Measurements from ENCODE around the gene PAX8.

The PAX8 gene

DNA sequence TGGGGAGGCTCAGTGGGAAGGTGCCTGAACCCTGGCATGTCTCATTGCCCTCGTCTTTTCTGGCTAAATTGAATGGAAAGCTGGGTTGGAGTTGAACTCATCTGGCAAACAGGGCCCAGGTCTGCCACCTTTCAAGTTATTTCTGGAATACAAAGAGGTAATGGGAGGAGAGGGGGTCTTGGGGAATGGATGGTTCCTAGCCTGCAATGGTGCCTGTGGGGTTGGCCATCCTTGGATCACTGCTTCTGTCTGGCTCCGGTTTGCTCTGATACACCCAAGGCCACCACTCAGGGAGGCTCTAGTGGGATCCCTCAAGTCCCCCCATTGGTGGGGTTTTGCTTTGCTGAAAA, 59.7 kb downstream of the PAX8 start:
- no peak for DNase-seq

DNA sequence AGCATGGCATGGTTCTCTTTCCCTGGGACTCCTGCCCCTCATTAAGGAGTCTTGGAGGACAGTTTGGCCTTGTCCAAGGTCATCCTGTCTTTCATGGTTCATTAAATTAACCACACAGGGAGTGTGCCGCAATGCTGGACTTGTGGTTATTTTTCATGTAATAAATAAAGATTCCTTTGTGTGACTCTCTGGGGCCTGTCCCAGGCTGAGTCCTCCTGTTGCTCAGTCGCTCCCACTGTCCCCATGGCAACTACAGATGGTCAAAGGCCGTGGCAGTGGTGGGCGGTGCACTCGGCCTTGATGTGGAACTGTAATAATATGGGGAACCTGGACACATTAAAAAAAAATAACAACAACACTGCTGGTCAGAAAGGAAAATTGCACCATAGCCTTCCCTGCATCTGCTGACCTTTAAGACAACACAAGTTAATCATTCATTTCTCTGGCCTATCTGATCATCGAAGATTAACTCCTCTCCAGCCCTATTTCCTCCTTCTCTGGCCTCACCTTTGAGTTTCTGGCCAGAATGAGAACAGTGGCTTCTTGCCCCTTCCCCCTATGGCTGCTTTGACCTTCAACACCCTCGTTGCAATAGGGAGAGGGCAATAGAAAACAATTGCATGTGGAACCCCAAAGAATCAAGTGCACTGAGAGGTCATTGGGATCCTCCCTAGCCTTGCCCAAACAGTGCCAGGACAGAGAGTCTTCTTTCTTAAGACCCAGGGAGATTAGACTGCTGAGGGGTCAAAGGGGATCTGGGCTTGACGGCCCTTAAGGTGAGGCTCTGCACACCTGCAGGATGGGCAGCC, 60.2 kb downstream of the PAX8 start:
- no peak for DNase-seq

DNA sequence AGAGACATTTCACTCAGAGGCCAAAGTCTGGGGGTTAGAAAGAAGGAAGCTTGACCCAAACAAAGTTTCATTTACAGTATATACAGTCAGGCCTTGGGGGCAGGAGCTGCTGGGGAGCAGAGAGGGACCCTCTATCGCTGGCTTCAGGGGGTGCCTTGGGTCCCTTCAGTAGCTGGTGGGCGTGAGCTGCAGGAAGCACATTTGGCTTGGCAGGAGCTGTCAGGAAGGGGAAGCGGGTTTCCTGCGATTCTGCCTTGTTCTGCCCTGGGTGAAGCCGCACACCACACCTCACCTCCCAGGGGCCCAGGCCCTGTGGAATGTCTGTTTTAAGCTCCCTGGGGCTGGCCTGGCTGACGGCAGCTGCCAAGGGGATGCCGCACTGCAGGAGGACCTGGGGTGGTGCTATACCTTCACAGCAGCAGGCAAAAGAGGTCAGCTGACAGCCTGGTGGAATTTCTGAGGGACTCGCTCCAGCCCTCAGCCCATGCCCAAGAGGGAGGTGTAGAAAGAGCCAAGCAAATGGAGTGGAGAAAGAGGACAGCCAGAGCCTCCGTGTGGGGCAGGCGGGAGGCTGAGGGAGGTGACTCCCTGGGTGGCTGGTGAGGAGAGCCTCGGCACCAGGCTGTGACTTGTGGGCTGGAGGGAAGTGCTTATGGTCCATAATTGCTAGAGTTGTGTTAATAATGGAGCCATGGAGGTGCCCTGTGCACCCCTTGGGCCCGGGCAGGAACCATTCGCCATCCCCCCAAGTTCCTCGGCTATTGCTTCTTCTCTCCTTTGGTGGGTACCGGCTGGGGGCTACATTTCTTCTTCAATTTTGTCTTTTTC, 61.1 kb downstream of the PAX8 start:
- DNase-seq: no peak

DNA sequence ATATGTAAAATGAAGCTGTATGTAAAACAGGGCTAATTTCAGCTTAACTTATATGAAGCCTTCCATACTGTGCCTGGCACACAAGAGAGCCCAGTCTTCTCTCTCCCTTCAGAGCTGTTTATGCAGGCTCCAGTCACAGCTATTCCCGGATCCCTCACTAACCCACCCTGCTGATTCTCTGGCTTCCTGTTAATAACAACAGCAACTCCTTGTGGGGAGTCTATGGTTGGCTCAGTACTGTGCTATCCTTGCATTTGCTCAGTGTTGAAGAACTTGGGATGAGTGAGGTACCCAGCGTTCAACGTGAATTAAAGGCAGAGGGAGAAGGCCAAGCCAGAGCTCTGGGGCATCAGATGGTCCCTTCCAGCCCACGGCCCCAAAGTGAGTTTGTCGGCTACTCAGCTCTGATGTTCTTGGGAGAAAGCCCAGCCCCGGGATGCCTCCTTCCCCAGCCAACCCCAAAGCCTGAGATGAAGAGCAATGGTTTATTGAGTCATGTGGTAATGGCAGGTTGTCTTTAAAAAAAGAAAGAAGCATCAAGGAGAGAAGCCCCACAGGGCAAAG, 61.7 kb downstream of the PAX8 start:
- no peak for DNase-seq

DNA sequence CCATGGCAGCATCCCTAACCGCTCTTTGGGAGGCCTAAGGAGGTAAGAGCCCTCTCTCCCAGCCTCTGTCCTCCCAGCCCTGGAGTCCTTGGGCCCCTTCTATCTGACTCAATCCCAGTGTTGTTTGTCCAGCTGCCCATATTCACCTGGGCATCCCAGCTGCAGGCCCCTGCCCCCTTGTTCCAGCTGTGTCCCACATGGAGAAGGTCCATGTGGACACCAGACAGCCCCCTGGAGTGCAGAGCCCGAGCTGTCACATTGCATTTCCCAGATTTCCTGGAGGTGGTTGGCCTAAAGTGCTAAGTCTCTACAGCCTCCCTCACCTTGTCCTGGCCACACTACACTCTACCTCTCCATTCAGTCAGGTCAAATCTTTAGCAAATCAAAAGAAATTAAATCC, 62.4 kb downstream of the PAX8 start:
- DNase-seq: no peak

DNA sequence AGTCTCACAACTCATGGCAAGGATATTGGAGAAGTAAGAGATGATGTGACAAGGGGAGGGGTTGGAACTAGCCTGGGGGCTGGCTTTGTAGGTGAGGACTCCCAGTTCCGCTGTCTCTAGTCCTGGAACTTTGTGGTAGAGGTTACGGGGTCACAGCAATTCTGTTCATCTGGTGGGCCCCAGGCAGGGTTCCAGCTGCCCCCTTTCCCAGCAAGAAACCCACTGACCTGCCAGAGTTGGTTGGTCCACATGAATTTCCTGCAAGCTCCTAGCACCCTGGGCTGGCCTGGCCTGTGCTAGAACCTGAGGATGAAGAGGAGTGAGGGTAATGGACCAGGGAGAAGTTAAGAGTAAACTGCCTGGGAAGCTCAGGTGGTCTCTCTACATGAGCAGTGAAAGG, 63.7 kb downstream of the PAX8 start:
- DNase-seq: no peak

DNA sequence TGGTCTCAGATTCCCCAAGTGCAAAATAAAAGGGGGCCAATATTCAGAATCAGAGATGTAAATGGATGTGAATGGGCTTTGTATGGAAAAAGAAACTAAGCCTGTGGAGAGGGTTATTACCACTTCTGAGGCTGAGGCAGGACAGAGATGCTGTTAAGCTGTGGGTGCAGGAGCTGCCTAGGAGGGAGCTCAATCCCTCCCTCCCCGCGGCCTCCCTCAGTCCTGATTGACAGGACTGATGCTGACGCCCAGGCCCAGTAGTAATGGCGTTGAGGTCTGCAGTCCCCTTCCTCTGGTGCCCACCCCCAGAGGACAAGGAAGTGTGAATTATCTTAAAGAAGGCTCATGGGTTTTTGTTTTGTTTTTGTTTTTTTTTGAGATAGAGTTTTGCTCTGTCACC, 64.6 kb downstream of the PAX8 start:
- DNase-seq: no peak

DNA sequence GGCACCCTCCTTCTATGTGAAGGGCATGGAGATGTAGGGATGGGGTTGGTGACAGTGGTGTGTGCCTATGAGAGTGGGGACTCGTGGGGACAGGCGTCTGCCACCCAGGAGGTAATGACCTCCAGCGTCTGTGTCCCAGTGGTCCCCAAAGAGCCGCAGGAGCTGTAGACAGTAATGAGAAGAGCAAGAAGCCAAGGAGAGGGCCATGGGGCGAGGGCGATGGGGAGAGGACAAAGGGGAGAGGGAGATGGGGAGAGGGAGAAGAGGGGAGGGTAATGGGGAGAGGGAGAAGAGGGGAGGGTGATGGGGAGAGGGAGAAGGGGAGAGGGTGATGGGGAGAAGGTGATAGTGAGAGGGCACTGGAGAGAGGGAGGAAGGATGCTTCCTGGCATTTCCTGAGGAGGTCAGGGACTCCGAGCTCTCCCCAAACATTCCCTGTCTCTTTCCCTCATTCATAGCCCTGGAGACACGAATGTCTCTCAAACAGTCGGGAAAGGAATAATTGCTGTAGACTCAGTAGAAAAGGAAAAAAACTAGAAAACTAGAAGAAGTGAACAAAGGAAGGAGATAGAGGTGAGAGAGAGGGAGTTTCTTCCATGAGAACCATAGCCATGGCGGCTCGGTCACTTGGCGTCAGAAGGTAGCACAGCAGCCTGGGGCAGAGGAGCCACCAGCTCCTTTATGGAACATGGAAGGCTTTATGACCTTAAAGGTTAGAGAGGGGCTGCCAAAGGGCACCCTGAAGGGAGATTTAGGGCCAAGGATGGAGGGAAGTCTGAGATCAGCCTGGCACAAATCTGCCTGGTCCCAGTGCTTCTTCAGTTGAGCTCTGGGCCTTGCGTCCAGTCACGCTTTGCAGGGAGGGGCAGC, 65.4 kb downstream of the PAX8 start:
- DNase-seq: no peak

DNA sequence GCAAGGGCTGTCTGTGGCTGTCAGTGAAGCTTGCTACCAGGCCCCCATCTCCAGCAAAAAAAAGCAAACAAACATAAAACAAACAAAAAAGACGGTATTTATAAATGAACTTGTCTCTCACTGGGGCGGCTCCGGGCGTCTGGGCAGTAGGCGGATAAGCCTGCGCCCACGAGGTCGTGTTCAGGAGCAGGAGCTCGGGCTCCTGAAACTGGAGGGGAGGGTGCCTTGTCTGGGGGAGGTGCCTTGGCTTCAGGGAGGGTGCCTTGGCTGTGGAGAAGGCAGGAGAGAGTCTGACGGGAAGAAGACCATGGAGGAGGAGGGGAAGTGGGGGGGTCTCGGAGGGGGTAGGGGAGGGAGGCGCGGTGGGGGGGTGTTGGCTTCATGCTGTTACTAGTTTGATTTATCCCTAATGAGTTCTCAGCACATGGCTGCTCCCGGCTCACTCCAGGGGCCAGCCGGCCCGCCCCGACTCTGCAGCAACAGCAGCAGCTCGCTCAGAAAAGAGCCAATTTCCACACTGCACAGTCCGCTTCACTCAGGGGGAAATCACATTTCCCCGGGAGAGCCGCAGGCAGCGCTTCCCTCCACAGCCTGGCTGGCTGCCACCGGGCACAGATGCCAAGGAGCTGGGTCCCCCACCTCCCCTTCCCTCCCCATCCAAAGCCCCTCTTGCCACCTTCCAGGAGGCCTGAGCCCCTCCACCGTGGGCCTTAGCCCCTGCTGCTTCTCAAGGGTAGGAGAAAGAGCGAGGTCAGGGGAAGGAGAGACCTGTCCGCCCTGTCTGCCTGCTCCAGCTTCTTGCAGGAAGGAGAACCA, 66.3 kb downstream of the PAX8 start:
- DNase-seq: no peak

DNA sequence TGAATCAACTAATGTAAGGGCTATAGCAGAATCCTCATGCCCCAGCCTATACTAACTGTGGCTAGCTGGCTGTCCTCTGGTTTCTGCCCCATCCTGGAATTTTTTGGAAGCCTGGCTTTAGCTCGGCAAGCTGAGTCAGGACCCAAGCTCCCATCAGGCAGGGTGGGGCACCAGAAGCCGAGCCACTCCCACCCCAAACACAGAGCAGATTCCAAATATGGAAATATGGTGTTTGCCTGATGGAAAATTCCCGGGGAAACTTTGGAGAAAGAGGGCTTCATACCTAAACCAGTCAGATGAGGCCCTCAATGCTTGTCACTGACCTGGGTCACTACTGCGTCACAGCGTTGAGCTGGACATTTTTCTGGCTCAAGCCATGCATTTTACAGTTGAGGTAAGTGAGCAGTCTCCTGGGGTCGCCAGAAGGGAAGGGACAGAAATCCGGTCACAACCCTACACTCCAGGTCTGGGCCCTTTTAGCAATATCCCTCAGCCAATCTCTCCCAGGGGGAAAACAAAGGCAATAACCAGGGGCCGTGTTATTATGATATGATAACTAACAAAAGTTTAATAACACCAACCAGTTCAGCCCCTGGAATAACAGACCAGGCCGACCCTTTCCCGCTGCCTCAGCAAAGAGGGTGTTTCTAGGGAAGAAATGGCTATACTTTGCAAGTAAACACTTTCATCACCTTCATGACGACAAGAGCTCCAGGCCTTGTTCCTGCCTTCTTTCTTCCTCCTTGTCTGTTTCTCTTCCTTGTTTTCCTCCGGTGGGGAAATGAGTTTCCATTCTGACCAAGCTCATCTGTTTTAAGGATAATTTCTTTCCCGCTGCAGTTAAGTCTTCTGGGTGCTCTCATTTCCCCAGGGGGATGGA, 67.3 kb downstream of the PAX8 start:
- DNase-seq: no peak

DNA sequence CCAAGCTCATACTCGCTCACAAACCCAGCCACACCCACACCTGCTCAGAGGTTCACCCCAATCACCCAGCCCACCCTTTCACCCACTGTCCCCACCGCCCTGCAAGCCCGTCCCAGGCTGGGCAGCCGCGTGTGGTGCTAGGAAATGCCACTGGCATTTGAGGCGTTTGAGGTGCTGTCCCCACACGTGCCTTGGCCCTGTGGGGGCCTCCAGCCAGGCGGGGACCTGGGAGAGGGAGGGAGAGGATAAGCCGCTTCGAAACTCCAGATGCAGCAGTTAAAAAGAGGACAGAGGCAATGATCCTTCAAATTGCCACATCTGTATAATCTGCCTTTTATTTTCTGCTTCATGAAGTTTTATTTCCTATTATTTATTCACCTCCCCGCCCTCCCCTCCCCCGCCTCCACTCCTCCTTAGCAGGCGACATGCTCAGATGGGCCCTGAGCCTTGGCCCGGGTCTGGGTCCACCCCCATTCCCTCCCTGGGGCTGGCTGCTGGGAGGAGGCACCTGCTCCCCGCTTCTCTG, 69.0 kb downstream of the PAX8 start:
- DNase-seq: no peak

DNA sequence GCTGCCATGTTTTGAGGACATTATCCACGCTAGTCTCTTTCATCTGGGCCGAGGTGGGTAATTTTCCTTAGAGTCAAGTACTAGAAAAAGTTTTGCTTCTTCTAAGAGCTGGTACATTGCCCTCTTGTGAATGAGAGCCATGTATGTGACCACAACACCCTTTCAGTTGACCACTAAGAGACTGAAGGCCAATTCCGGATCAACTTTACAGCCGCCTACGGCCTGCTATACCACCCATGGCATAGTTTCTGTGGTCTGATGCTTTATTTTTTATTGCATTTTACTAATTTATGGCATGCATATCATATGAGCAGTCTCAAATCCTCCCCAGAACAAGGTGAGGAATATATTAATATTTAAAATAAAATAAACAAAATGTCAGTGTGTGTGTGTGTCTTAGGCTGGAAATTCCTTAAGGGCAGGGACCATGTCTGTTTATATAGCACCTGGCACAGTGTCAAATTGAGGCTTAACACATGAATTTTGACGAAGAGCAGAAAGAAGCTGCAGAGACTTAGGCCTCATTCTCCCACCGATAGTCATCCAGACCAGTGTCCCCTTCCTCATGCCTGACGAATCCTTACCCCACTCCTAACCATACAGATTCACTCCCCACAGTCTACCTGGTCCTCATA, 69.6 kb downstream of the PAX8 start:
- DNase-seq: no peak

DNA sequence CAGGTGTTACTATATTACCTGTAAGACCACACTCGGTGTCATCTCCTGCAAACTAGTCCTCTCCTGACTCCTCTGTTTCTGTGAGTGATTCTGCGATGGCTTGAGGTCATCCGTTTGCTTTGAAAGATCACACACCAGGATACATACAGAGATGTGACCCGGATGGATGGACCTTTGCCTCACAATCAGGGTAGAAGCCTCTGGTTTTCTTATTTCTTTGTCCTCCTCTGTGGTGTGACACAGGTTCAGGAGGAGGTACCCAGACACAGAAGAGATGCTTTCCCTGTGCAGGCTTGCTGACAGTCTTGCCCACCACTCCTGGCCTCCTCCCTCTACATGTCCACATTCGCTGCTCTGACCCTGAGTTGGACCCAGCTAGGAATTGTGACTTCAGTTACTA, 70.3 kb downstream of the PAX8 start:
- no peak for DNase-seq

DNA sequence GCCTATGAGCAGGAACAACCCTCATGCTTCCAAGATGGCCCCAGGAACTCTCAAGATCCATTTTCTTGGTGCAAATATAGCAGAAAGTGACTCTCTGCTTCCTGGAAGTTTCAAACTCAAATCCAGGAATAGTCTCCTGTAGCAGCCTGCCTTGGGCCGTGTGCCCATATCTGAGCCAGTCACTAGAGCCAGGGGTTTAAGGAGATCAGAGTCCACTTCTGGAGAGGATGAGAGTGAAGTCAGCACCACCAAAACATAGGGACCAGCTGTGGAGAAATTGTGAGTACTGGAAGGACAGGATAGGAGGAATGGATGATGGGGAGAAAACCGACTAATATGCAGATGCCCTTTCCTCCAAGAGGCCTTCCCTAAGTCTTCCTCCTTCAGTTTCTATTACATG, 71.7 kb downstream of the PAX8 start:
- no peak for DNase-seq

DNA sequence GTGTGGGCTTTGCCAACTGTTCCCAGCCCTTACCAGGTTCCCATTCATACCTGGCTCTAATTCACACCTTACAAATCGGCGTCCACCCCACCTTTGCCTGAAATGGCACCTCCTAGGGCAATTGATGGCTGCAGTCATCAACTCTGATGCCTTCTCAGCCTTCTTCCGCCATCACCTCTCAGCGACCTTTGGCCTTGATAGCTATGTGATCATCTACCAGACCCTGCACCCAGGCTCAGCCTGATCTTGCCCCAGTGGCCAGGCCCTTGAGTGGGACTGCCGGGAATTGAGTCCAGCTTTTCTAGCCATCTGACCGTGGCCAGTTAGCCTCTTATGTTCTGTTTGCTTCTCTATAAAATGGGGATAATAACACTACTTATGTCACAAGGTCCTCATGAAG, 72.5 kb downstream of the PAX8 start:
- DNase-seq: no peak

DNA sequence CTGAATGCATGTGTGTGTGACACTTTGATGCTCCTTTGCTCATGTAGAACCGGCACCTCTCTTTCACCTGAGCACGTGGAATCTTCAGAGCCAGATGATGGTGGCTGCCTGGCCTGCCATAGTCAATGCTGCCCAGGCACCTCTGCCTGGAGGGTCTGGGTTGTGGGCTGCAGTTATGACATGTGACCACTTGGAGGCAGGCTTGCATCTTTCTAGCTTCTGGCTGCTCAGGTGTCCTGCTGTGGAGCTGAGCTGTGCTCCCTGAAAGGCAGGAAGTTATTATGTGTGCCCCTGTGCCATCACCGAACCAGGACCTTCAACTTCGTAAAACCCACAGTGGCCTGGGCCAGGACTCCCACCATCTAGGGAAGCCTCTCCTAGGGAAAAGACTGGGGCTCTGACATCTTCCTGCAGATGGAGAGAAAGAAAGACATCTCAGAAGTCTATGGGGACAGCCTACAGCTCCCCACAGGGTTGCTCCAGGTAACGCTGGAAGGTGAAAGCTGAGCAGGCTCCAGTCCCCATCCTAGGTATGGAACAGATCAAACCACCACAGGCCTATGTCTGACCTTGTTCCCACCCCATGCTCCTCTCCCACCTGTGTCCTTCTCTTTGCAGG, 74.7 kb downstream of the PAX8 start:
- peak; percentile 80 for DNase-seq

DNA sequence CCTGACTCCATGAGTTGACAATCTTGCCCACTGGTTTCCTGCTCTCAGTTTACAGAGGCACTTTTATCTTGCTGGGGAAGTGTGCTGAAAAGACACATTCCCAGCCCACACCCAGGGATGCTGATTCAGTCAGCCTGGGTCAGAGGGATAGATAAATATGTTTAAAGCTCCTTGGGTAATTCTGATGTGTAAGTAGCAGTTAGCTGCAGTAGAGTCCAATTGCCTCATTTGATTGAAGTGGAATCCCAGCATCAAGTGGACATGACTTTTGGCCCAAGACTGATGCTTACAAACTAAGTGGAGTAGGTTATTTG, 75.5 kb downstream of the PAX8 start:
- DNase-seq: no peak

DNA sequence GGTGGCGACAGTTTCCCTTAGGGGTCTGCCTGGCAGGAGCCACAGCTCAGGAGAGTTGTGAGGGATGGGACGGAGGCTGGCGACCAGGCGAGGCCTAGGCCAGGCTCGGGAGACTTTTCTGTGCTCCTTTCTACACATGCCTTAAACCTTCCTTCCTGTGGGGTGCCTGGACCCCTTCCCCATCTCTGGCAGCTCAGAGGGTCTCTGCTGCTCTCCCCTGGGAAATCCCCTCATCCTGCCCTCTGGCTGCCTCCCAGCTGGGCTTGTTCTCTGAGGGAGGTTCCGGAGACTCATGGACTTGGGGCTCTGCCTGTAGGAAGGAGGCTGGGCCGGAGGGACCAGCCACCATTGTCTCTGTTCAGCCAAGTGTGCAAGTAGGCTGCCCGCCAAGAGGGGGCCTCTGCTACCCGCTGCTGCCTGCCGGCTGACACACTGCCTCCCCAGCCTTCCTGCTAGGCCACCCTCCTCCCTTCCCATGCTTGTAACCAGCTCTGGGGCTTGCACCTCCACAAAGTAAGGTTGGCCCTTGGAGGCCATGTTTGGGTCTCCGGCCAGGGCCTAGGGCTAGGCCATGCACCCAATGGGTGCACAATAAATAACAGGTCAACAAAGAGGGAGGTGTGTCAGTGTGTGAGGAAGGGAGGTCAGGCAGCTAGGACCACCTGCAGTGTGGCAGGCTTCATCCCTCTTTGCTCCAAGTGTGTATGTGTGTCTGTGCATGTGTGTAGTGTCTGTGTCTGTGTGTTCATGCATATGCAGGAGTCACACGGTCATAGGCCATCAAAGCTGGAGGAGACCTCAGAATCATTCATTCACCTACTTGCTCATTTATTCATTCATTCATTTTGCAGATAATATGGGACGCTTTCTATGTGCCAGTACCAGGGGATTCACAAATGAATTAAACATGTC, 76.2 kb downstream of the PAX8 start:
- DNase-seq: no peak

All from CD4-positive, alpha-beta T cell treated with Interleukin-21 for 1 hour (primary cell).